ENCODE data around the gene FCRLA.
"Not testable (repeated sequence)": the region's sequence is repeated elsewhere in the genome, so short reads cannot be mapped to it uniquely, and the experiment has no call there.

Gene FCRLA

GRCh38 chr1:161720422-161720821 lies 13.4 kb downstream of the FCRLA start:
- no peak overlapping the region for H3K4me3 ChIP-seq (replicated peaks in 1 of 2; ENCODE audit: low read depth in 2 of 2, low read length in 2 of 2)
- TF ChIP-seq CTCF (IDR thresholded peaks at IDR 0.05; ENCODE audit: low read depth, low read length) = no peak
- DNase-seq (ENCODE audit: low read depth in 2 of 2) = no peak

- DNase-seq (ENCODE audit: low read depth in 2 of 2) = no peak
- no peak for TF ChIP-seq CTCF (IDR thresholded peaks at IDR 0.05; ENCODE audit: low read depth, low read length)
- H3K4me3 ChIP-seq (replicated peaks in 1 of 2; ENCODE audit: low read depth in 2 of 2, low read length in 2 of 2) = no peak within 1 kb of the TSS
Observed at GRCh38 chr1:161720956-161721737, 14.1 kb downstream of the FCRLA start, which contains the start of gene FCRLB. Gene FCRLB (plus strand): TSS chr1:161721544. CDS start chr1:161722673, 1,129 bp downstream.

GRCh38 chr1:161721738-161722343 lies 14.8 kb downstream of the FCRLA start:
- H3K4me3 ChIP-seq (replicated peaks in 1 of 2; ENCODE audit: low read depth in 2 of 2, low read length in 2 of 2) = no peak overlapping the region
- no peak for TF ChIP-seq CTCF (IDR thresholded peaks at IDR 0.05; ENCODE audit: low read depth, low read length)
- DNase-seq (ENCODE audit: low read depth in 2 of 2) = peak; percentile 79 to 88

- TF ChIP-seq CTCF (IDR thresholded peaks at IDR 0.05; ENCODE audit: low read depth, low read length) = no peak
- H3K4me3 ChIP-seq (replicated peaks in 1 of 2; ENCODE audit: low read depth in 2 of 2, low read length in 2 of 2) = no peak overlapping the region
- DNase-seq (ENCODE audit: low read depth in 2 of 2) = no peak
Observed at GRCh38 chr1:161722406-161722805, 15.4 kb downstream of the FCRLA start.

- TF ChIP-seq CTCF (IDR thresholded peaks at IDR 0.05; ENCODE audit: low read depth, low read length) = no peak
- no peak for DNase-seq (ENCODE audit: low read depth in 2 of 2)
Observed at GRCh38 chr1:161723459-161724141, 16.6 kb downstream of the FCRLA start.

GRCh38 chr1:161725258-161725907 lies 18.4 kb downstream of the FCRLA start:
- peak overlapping the region; percentile 67 to 73 for H3K4me3 ChIP-seq (replicated peaks in 1 of 2; ENCODE audit: low read depth in 2 of 2, low read length in 2 of 2)
- not testable (repeated sequence) for DNase-seq (ENCODE audit: low read depth in 2 of 2)

More at GRCh38 chr1:161723459-161724141, 16.6 kb downstream of the FCRLA start:
- H3K4me3 ChIP-seq (replicated peaks in 1 of 2; ENCODE audit: low read depth in 2 of 2, low read length in 2 of 2) = no peak overlapping the region
